HCT116 (cell line): Measurements from ENCODE around the gene LRIF1. TPM values are rescaled to one million over a fixed set of nuclear protein-coding genes. Genes with fewer than 3 reads are reported as not detected.

Experiments used
- ATAC-seq: fragments of 200-7000 bp; cut with Tn5 transposase; 2 replicates; pipeline ENCODE4 v1.9.1; 2020; ENCODE audit warnings: mild to moderate bottlenecking, moderate library complexity
- BruUV-seq: library from RNA; stranded (reverse); fragments of 400-500 nt; replicated peaks from 2 replicates; lab custom pipeline; 2021; lab: Mats Ljungman, UMichigan
- CTCF ChIA-PET: fragments of 300-600 bp; sonication (Branson Sonifier 250); formaldehyde crosslinking; loops from one replicate; lab custom pipeline; 2021; ENCODE audit warnings: antibody characterized with exemption; lab: Charles Lee
- POLR2A ChIA-PET: fragments of 300-600, 350-600 bp; sonication (Branson Sonifier 250); formaldehyde crosslinking; loops from one replicate; lab custom pipeline; 2021; ENCODE audit warnings: antibody characterized with exemption; lab: Charles Lee
- RAD21 ChIA-PET, 2 experiments: fragments of 300-600 bp; sonication (Branson Sonifier 250); formaldehyde crosslinking; loops; one replicate each; lab custom pipeline; 2023; ENCODE audit warnings: low total read pairs in 2 of 2; ENCODE audit not compliant: uncharacterized antibody in 2 of 2, unreplicated experiment in 2 of 2, low non-redundant PET in 1 of 2; lab: Charles Lee
- DNase-seq: peaks from one replicate; pipeline ENCODE4 v3.0.0-alpha.2; 2010; ENCODE audit warnings: low read depth, low spot score
- H2AFZ ChIP-seq: fragments of 200-600 bp; shearing (Covaris generic), sonication (generic); 2 replicates; pipeline ENCODE4 v1.6.1; 2017; ENCODE audit warnings: low read depth, mixed run types, mixed read lengths, antibody characterized with exemption, low read length; ENCODE audit not compliant: poor library complexity, severe bottlenecking
- H3K27ac ChIP-seq: 2 replicates; pipeline ENCODE4 v1.5.1; 2012; ENCODE audit warnings: low read depth, low read length
- H3K27me3 ChIP-seq: fragments of 200-600 bp; sonication (generic); 2 replicates; pipeline ENCODE4 v1.6.1; 2016; ENCODE audit warnings: mixed run types, low read length, mixed read lengths; ENCODE audit not compliant: insufficient read depth
- H3K36me3 ChIP-seq, 2 experiments: fragments of 200-500 bp in 1 of 2; fragments of 200-600 bp in 1 of 2; sonication (Bioruptor generic) in 1 of 2; sonication (generic) in 1 of 2; 2 replicates each; pipeline versions ENCODE4 v1.5.1 to v1.6.1; 2014 to 2016; ENCODE audit warnings: low read length in 2 of 2, inconsistent platforms in 1 of 2, mixed read lengths in 1 of 2, mixed run types in 1 of 2; ENCODE audit not compliant: insufficient read depth in 2 of 2, control insufficient read depth in 1 of 2
- H3K4me1 ChIP-seq, 2 experiments: fragments of 200-600 bp in 1 of 2; sonication (generic) in 1 of 2; 2 replicates each; pipeline versions ENCODE4 v1.5.1 to v1.6.1; 2012 to 2017; ENCODE audit warnings: low read length in 2 of 2, inconsistent platforms in 1 of 2, mild to moderate bottlenecking in 1 of 2, mixed read lengths in 1 of 2, mixed run types in 1 of 2, moderate library complexity in 1 of 2; ENCODE audit not compliant: insufficient read depth in 2 of 2, control insufficient read depth in 1 of 2
- H3K4me2 ChIP-seq: fragments of 200-600 bp; sonication (generic); 2 replicates; pipeline ENCODE4 v1.6.1; 2017; ENCODE audit warnings: mixed run types, low read length, mixed read lengths
- H3K4me3 ChIP-seq, 2 experiments: fragments of 200-600 bp in 1 of 2; sonication (generic) in 1 of 2; replicated peaks in 1 of 2; 2 replicates each; pipeline ENCODE4 v1.5.1; 2011 to 2016; ENCODE audit warnings: low read length in 2 of 2, control low read depth in 1 of 2, low read depth in 1 of 2, mild to moderate bottlenecking in 1 of 2, mixed read lengths in 1 of 2, mixed run types in 1 of 2
- H3K79me2 ChIP-seq: fragments of 200-600 bp; sonication (generic); 2 replicates; pipeline ENCODE4 v1.6.1; 2017; ENCODE audit warnings: mild to moderate bottlenecking, mixed run types, low read length, moderate library complexity, mixed read lengths; ENCODE audit not compliant: insufficient read depth
- H3K9ac ChIP-seq: fragments of 200-600 bp; sonication (generic); 2 replicates; pipeline ENCODE4 v1.6.1; 2016; ENCODE audit warnings: low read length, mixed read lengths
- H3K9me2 ChIP-seq: fragments of 200-600 bp; sonication (generic), shearing (Covaris generic); 2 replicates; pipeline ENCODE4 v1.6.1; 2017; ENCODE audit warnings: mixed run types, mild to moderate bottlenecking, moderate library complexity; ENCODE audit not compliant: insufficient read depth
- H3K9me3 ChIP-seq, 2 experiments: fragments of 200-500 bp in 1 of 2; fragments of 200-600 bp in 1 of 2; sonication (Bioruptor generic) in 1 of 2; sonication (generic) in 1 of 2; 2 replicates each; pipeline ENCODE4 v1.6.1; 2014 to 2017; ENCODE audit warnings: low read length in 2 of 2, mixed read lengths in 2 of 2, inconsistent platforms in 1 of 2, low read depth in 1 of 2, mild to moderate bottlenecking in 1 of 2, mixed run types in 1 of 2, moderate library complexity in 1 of 2; ENCODE audit not compliant: control insufficient read depth in 1 of 2, insufficient read depth in 1 of 2
- H4K20me1 ChIP-seq: fragments of 200-600 bp; sonication (generic), shearing (Covaris generic); 2 replicates; pipeline ENCODE4 v1.6.1; 2017; ENCODE audit warnings: mixed run types, mild to moderate bottlenecking, moderate library complexity; ENCODE audit not compliant: insufficient read depth
- CEBPB ChIP-seq: IDR thresholded peaks from 2 replicates; pipeline ENCODE4 v1.6.1; 2012; ENCODE audit warnings: low read depth
- EZH2phosphoT487 ChIP-seq: fragments of 200-600 bp; IDR thresholded peaks from 2 replicates; pipeline ENCODE4 v1.6.1; 2018; ENCODE audit warnings: antibody characterized with exemption, borderline replicate concordance
- FOSL1 ChIP-seq: IDR thresholded peaks from 2 replicates; pipeline ENCODE4 v1.6.1; 2012; ENCODE audit warnings: low read depth
- JUND ChIP-seq: IDR thresholded peaks from 2 replicates; pipeline ENCODE4 v1.6.1; 2012
- POLR2AphosphoS5 ChIP-seq: IDR thresholded peaks from 2 replicates; pipeline ENCODE4 v1.6.1; 2011; ENCODE audit warnings: mild to moderate bottlenecking, low read depth, low read length, moderate library complexity
- SIN3A ChIP-seq: IDR thresholded peaks from 2 replicates; pipeline ENCODE4 v1.6.1; 2012; ENCODE audit warnings: low read depth
- SP1 ChIP-seq: IDR thresholded peaks from 2 replicates; pipeline ENCODE4 v1.6.1; 2012; ENCODE audit warnings: low read depth
- ZFX ChIP-seq: fragments of 450-650 bp; IDR thresholded peaks from 2 replicates; pipeline ENCODE4 v1.6.1; 2017
- ZNF274 ChIP-seq: fragments of 200-500 bp; sonication (Bioruptor generic); IDR thresholded peaks from 2 replicates; pipeline ENCODE4 v1.6.1; 2014; ENCODE audit warnings: mild to moderate bottlenecking, low read depth, low read length, inconsistent platforms
- intact Hi-C: fragments of 100-400 bp; cut with micrococcal nuclease; formaldehyde crosslinking; loops from 2 replicates; pipeline ENCODE4 v1.10.0; 2022
- total RNA-seq: library from RNA; stranded (reverse); gene quantifications from one replicate; pipeline ENCODE4 v1.2.1, GENCODE V29; 2021; ENCODE audit not compliant: unreplicated experiment
- TF ChIP-seq, protein P1 (sequence below): IDR thresholded peaks from 2 replicates; pipeline ENCODE4 v1.6.1; 2012
- TF ChIP-seq, protein P2 (sequence below): IDR thresholded peaks from 2 replicates; pipeline ENCODE4 v1.6.1; 2011; ENCODE audit warnings: mild to moderate bottlenecking, low read length, moderate library complexity; ENCODE audit not compliant: insufficient replicate concordance; ENCODE audit errors: extremely low read depth
- TF ChIP-seq, protein P3 (sequence below): IDR thresholded peaks from 2 replicates; pipeline ENCODE4 v1.6.1; 2012; ENCODE audit warnings: low read depth

Gene LRIF1
- total RNA-seq, 1 experiment from 2014 or later: 21.8 TPM

DNA sequence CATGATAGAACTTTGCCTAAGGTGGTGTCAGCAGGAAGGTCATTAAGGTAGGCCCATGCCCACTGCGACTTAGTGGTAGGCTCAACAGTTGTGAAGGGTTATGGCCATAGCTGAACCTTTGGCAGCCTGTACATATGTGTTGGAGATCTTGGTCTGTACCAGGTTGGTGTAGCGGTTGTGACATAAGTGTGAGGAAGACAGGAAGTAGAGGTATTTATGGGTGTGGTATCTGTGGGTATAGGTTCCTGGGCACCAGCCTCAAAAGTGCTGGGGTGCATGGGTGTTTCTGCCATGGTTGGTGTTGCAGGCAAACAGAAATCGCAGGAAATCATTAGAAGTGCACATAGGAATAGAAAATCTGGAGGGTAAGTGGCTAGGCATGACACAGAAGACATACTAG lies 18.6 kb upstream of the LRIF1 start:
- RAD21 ChIA-PET: no interaction called here
- Histone ChIP-seq H3K4me3 (no peak overlapping the region), H3K9ac (no peak overlapping the region), H3K9me2 (no peaks in the 10 kb centered on the region), H3K9me3 (no peaks in the 10 kb centered on the region), H3K79me2 (no peaks in the 10 kb centered on the region), H3K4me2 (no peak overlapping the region), H3K4me1 (no peaks in the 10 kb centered on the region), H4K20me1 (no peaks in the 10 kb centered on the region), H3K36me3 (no peaks in the 10 kb centered on the region), H2AFZ (no peak overlapping the region)
- DNase-seq (no peak), ATAC-seq (no peak)
- intact Hi-C loops: no loop called here
- BruUV-seq: no TSS peak
- TF ChIP-seq SP1 (no peak), CEBPB (no peak), ZFX (no peak), EZH2phosphoT487 (no peak), SIN3A (no peak), ZNF274 (no peak), JUND (no peak), POLR2AphosphoS5 (no peak), FOSL1 (no peak)
- TF ChIP-seq, protein P1, sequence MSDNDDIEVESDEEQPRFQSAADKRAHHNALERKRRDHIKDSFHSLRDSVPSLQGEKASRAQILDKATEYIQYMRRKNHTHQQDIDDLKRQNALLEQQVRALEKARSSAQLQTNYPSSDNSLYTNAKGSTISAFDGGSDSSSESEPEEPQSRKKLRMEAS: no peak
- TF ChIP-seq, protein P2, sequence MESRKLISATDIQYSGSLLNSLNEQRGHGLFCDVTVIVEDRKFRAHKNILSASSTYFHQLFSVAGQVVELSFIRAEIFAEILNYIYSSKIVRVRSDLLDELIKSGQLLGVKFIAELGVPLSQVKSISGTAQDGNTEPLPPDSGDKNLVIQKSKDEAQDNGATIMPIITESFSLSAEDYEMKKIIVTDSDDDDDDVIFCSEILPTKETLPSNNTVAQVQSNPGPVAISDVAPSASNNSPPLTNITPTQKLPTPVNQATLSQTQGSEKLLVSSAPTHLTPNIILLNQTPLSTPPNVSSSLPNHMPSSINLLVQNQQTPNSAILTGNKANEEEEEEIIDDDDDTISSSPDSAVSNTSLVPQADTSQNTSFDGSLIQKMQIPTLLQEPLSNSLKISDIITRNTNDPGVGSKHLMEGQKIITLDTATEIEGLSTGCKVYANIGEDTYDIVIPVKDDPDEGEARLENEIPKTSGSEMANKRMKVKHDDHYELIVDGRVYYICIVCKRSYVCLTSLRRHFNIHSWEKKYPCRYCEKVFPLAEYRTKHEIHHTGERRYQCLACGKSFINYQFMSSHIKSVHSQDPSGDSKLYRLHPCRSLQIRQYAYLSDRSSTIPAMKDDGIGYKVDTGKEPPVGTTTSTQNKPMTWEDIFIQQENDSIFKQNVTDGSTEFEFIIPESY: no peak
- TF ChIP-seq, protein P3, sequence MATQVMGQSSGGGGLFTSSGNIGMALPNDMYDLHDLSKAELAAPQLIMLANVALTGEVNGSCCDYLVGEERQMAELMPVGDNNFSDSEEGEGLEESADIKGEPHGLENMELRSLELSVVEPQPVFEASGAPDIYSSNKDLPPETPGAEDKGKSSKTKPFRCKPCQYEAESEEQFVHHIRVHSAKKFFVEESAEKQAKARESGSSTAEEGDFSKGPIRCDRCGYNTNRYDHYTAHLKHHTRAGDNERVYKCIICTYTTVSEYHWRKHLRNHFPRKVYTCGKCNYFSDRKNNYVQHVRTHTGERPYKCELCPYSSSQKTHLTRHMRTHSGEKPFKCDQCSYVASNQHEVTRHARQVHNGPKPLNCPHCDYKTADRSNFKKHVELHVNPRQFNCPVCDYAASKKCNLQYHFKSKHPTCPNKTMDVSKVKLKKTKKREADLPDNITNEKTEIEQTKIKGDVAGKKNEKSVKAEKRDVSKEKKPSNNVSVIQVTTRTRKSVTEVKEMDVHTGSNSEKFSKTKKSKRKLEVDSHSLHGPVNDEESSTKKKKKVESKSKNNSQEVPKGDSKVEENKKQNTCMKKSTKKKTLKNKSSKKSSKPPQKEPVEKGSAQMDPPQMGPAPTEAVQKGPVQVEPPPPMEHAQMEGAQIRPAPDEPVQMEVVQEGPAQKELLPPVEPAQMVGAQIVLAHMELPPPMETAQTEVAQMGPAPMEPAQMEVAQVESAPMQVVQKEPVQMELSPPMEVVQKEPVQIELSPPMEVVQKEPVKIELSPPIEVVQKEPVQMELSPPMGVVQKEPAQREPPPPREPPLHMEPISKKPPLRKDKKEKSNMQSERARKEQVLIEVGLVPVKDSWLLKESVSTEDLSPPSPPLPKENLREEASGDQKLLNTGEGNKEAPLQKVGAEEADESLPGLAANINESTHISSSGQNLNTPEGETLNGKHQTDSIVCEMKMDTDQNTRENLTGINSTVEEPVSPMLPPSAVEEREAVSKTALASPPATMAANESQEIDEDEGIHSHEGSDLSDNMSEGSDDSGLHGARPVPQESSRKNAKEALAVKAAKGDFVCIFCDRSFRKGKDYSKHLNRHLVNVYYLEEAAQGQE: no peak
- TF ChIP-seq, all 23 proteins: peak for 0
- peaks cover 7% of the 10 kb centered on the region; the same call in 1 of the 2 replicates for H3K27me3 ChIP-seq
- CTCF ChIA-PET: interaction anchor here (1.0 kb wide), 1 partner anchor 10 kb away, joined by 3 read pairs; no protein-coding TSS in a partner anchor
- POLR2A ChIA-PET: no interaction called here
- H3K27ac ChIP-seq: no peak overlapping the region
